ENCODE data around the gene SLIT3.

GRCh38 chr5:168879331-168879730 is 421.6 kb downstream of the SLIT3 start:
- TF ChIP-seq EZH2phosphoT487 (IDR thresholded peaks at IDR 0.05; ENCODE audit: unreplicated experiment) (no peak), CTCF (conservative IDR thresholded peaks at IDR 0.05; ENCODE audit: low read depth in 2 of 2) (no peak), EZH2 (IDR thresholded peaks at IDR 0.05; ENCODE audit: low read depth, unreplicated experiment) (no peak), POLR2AphosphoS5 (IDR thresholded peaks at IDR 0.05; ENCODE audit: low read depth) (no peak), ETS1 (IDR thresholded peaks at IDR 0.05) (no peak), JUNB (IDR thresholded peaks at IDR 0.05; ENCODE audit: unreplicated experiment) (no peak), REST (IDR thresholded peaks at IDR 0.05; ENCODE audit: unreplicated experiment) (no peak), CREB1 (CRISPR knock-in tag; IDR thresholded peaks at IDR 0.05; ENCODE audit: low read depth) (no peak), STAT1 (IDR thresholded peaks at IDR 0.05; ENCODE audit: unreplicated experiment) (no peak)

All from GM23338 (cell line).